A172 (cell line): ENCODE measurements around the gene ZBED3. TPM values are rescaled to one million over a fixed set of nuclear protein-coding genes. Genes with fewer than 3 reads are reported as not detected.
A peak's percentile ranks its signal among the peaks of the same experiment; 100 is the strongest.
"Not testable (repeated sequence)": the region's sequence is repeated elsewhere in the genome, so short reads cannot be mapped to it uniquely, and the experiment has no call there.

Experiments used
- DNase-seq: peaks from one replicate; pipeline ENCODE4 v3.0.0-alpha.2; 2015; ENCODE audit warnings: low spot score
- total RNA-seq: library from RNA; depleted of rRNA; stranded (reverse); fragments of >200 nt; shearing (Covaris generic); gene quantifications from 2 replicates; pipeline ENCODE4 v1.2.3, GENCODE V29; 2014; rRNA removed

The ZBED3 gene
- 0.71 and 0.89 TPM in 2 replicates for total RNA-seq

DNA sequence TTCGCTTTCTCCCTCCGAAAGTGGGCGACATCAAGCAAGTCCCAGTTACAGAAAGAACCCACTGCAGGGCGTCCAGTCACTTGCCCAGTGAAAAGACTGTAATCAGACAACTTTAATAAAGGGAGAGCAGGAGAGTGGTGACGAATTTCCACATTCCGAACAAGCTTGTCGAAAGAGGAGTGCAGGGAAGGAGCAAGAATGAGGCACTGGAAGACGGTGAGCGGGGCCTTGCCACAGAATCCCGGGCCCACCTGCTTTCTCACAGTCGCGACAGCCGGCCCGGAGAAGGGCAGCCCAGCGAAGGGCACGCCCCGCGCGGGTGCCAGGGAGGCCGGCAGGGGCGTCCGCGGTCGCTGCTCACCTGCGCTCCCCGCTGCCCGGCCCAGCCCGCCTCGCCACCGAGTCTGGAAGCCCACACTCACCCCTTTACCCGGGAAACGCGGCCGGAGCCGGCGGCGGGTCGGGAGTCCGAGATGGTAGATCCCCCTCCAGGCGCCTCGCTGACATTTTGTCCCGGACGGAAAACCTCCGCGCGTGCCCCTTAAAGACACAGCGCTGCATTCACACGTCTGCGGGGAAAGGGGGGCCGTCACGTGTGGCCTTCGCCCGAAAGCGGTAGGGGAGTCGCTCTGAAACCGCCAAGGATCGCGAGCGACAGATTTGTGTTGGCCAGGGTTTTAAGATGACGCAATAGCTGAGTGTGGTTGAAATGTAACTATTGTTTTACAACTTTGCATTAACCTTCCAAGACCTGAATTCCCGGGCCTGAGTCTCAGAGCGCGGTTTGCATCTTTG is at the start of gene ZBED3:
ZBED3 (minus strand) TSS at position 597 of the 795 bp plus-strand sequence. CDS start 9,407 bp downstream, outside the sequence.
- DNase-seq, result peak; percentile 79

DNA sequence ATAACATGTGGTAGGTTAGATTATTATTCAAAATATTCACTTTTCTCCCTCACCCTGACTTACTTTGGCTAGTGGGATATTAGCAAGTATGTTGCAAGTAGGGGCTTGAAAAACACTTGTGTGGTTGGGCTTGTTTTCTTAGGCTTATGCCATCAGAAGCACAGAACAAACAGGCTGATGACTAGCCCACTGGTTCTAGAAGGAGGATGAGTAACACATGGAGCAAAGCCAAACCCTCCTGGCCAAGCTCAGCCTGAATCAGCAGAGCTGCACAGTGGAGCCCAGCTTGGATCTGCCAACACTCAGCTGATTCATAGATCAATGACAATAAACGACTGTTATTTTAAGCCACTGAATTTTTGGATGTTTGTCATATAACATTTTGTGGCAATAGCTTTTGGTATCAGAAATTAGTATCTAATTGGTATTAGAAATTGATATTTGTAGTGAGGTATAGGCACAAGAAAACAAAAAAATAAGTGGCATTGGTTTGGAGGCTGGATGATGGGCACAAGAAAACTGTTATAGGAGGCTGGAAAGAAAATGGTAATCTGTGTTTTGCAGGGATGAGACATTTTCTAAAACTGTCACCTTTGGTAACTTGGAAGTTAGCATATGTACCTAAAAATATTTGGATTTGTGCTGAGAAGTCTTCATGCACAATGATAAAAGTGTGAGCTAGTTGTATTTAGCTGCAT is 46.1 kb upstream of the ZBED3 start:
- peak; percentile 96 for DNase-seq

- no peak for DNase-seq
These were observed 44.3 kb upstream of the ZBED3 start for GRCh38 chr5:77131361-77131760.

- DNase-seq, result peak; percentile 19
These were observed 42.4 kb upstream of the ZBED3 start for GRCh38 chr5:77129391-77129990.

DNA sequence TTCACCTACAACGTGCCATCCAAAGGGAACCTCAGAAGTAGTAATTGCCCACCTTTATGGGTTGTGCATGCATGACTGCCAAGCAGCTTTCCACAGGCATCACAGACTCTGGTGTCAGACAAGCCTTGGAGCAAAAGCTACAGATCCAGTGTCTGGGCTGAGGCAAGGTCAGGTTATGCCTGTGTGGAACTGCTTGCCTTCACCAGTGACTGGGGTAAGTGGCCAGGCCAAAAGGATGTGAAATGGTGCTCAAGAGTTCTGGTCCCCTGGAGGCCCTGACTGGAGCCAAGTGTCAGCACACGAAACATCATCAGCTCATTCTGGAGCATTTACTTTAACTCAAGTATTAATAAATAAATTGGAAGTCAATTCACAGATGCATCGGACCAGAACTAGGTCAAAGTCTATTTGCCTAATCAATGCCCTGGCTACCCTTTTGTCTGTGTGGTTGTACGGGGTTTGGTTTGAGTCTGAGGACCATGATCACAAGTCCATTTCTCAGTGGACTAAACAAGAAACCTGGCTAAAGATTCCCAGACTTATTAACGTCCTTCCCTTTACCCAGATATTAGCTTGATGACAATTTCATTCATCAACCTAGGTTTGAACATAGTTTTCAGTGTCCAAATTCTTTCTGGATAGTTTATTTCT is 41.5 kb upstream of the ZBED3 start:
- DNase-seq, result no peak

DNA sequence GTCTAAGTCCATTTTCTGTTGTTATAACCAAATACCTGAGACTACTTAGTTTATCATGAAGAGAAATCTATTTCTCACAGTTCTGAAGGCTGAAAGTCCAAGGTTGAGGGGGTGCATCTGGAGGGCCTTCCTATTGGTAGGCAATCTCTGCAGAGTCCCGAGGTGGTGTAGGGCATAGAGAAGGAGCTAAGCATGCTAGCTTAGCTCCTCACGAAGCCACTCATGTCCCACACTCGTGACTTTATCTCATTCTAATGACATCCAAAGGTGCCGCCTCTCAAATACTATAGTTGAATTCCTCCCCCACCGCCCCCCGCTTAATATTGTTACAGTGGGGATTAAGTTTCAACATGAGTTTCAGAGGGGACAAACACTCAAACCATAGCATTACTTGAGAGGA is 36.0 kb upstream of the ZBED3 start:
- DNase-seq, result no peak

GRCh38 chr5:77120706-77121105 is 33.6 kb upstream of the ZBED3 start:
- no peak for DNase-seq

DNA sequence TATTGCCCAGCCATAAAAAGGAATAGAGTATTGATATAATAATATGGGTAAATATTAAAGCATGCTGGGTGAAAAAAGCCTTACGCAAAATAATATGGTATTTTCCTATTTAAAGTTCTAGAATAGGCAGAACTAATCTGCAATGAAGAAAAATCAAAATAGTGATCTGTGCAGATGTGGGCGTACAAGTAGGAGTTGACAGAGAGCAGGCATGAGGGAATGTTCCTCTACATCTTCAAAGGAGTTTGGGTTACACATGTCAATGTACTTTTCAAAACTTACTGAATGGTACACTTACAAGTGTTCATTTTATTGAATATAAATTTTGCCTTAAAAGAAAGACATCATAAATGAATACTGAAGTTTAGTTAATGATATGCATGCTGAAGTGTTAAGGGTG is 33.0 kb upstream of the ZBED3 start:
- no peak for DNase-seq

GRCh38 chr5:77117161-77117560 is 30.1 kb upstream of the ZBED3 start:
- no peak for DNase-seq

- DNase-seq, result not testable (repeated sequence)
These were observed 19.9 kb upstream of the ZBED3 start for GRCh38 chr5:77107035-77107434.

- no peak for DNase-seq
These were observed 17.7 kb upstream of the ZBED3 start for GRCh38 chr5:77104813-77105212.

GRCh38 chr5:77103457-77103856 is 16.4 kb upstream of the ZBED3 start:
- no peak for DNase-seq

DNA sequence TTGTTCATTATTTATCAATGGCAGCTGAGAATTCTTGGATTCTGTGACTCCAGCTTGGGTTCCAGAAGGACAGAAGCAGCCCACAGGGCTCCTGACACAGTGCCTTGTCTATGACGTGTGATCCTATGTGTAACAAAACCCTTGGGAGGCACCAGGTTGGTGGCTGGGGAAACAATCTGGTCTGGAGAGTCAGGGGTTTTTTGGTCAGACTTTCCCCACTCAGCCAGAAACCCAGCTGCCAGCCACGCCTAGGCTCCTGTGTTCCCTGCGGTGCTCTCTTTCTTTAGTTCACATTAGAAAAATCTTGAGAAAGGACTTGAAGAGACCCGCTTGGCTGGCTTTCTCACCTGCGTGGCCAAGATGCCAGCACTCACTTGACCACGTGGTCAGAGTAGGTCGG is 15.5 kb upstream of the ZBED3 start:
- DNase-seq, result no peak

- DNase-seq, result peak; percentile 67
These were observed 14.2 kb upstream of the ZBED3 start for GRCh38 chr5:77101298-77101697.

DNA sequence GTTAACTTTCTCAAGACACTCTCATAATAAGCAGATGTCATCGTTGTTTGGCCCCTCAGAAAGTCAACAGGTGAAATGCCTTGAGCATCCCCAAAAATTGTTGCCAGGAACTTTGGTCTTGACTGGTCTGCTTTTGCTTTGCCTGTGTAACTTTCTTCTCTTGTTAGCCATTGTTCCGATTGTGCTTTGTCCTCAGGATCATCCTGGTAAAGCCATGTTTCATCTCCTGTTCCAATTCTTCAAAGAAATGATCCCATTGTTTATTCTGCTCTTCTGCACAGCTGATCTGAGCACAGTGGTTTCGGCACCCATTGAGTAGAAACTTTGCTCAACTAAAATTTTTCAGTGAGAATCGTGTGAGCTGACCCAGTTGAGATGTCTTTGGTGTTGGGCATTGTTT is 8.1 kb upstream of the ZBED3 start:
- no peak for DNase-seq

- no peak for DNase-seq
These were observed 588 bp upstream of the ZBED3 start for GRCh38 chr5:77087484-77088261.

DNA sequence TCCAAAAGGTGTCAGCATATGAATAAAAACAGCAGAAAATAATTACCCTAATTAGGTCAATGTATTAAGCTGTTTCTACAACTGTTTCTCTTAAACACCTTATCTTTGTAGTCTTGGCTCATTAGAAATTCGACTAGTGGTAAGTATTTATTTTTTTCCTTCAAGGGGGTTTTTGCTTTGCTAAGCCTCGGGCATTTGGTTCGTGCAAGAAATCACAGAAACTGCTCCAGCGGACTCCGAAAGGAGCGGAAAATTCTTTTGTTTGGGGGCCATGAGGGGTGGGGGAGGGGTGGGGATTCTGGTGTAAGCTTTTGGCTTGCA is 757 bp downstream of the ZBED3 start:
- no peak for DNase-seq

DNA sequence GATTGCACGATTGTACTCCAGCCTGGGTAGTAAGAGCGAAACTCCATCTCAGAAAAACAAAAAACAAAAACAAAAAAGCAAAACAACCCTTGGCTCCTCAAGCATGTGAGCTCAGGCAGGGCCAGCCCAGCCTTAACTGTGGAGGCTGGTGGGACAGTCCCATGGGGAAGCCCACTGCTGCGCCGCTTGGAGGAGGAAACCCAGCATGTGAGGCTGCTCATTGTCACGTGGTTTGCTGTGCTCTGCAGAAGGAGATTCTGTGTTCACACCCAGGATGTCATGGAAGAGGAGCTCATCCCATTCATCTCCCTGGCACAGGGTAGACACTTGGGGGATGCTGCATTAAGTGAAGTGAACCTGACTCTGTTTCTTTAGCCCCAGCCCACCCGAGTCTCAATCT is 4.0 kb downstream of the ZBED3 start:
- no peak for DNase-seq

DNA sequence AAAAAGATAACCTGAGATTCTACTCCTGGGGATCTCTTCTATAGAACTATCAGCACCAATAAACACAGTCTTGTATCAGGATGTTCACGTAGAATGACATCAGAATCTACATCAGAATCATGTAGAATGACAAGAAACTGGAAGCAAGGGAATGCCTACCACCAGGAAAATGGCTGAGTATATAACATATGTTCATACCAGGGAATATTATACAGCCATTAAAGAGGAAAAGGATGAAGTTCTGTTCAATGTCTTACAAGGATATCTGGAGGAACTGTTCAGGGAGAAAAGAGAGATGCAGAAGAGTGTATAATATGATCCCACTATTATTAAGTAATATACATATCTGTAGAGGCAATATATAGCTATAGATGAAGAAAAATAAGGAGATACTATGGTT is 4.8 kb downstream of the ZBED3 start:
- no peak for DNase-seq

DNA sequence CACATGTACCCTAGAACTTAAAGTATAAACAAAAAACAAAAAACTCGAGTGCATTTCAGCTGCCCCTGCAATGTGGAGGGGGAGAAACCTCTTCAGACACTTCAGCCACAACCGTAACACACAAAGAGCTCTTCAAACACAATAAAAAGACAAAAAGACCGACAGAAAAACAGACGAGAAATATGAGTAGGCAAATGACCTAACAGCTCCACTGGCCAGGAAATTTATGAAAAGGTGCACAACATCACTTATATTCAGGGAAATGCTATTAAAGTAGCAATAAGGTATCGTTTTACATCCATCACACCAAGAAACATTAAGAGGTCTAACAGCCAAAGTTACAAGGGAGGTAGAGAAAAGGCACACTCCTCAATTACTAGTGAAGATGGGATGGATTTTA is 6.2 kb downstream of the ZBED3 start:
- DNase-seq, result no peak

DNA sequence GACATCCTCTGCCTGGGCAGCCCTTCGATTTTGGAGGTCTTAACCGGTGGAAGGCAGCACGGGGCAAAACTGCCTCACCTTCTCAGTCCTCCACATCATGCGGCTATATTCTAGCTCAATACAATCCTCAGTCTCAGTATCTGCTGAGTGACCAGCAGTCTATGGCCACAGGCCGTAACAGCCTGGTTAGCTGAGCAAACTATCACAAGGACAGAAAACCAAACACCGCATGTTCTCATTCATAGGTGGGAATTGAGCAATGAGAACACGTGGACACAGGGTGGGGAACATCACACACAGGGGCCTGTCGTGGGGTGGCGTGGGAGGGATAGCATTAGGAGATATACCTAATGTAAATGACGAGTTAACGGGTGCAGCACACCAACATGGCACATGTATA is 6.6 kb downstream of the ZBED3 start:
- DNase-seq, result not testable (repeated sequence)

- no peak for DNase-seq
These were observed 9.3 kb downstream of the ZBED3 start for GRCh38 chr5:77077829-77078176.
